ENCODE results near the gene SKAP2. TPM values are rescaled to one million over a fixed set of nuclear protein-coding genes. Genes with fewer than 3 reads are reported as not detected.

SKAP2 gene
- total and polyA plus RNA-seq, 2 donors (not counting 3 experiments of a cell fraction or from before 2014, with no cell fraction given): 4.0 to 27.6 TPM

DNA sequence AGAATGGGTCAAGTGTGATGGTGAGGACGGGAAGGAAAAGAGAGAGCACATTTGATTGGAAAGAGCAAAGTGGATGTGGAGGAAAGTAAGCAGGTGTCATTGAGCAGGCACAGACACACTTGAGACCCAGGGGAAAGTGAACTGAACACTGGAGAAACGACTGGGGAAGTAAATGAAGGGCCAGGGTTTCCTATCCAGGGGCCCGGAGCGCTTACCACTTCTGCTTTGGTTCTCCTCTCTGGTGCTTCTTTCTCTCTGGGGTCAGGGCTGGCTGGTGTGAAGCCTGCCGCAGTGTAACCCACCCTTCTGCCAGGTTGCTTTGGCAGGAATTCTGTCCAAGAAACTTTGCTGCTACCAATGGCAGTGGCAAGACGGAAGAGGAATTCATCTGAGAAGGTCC lies 219.3 kb downstream of the SKAP2 start:
- intact Hi-C loops (cut with micrococcal nuclease) (no loop called here), dilution Hi-C loops (cut with MboI; ENCODE audit: extremely low pct_ligation_motif_present, low sequenced_read_pairs) (no loop called here)
- Histone ChIP-seq H3K36me3 (ENCODE audit: control insufficient read depth in 2 of 2, extremely low read depth in 1 of 2, insufficient read depth in 2 of 2, low read length in 2 of 2) (no peaks in the 10 kb centered on the region), H3K9me3 (replicated peaks; ENCODE audit: control insufficient read depth, insufficient read depth, low read length) (no peaks in the 10 kb centered on the region), H3K27me3 (ENCODE audit: control insufficient read depth in 2 of 2, insufficient read depth in 2 of 2, low read length in 2 of 2) (no peaks in the 10 kb centered on the region), H3K4me1 (ENCODE audit: control insufficient read depth, extremely low read depth, insufficient read depth, low read length) (no peaks in the 10 kb centered on the region), H3K9ac (replicated peaks; ENCODE audit: extremely low read depth, insufficient read depth, low read length) (no peak overlapping the region), H3K4me3 (replicated peaks in 1 of 3; ENCODE audit: insufficient read depth in 1 of 3, low read depth in 1 of 3, low read length in 3 of 3) (no peak overlapping the region), H3K79me2 (ENCODE audit: control insufficient read depth, insufficient read depth, low read length) (no peaks in the 10 kb centered on the region), H3K9me1 (replicated peaks; ENCODE audit: control insufficient read depth, extremely low read depth, insufficient read depth, low read length) (no peaks in the 10 kb centered on the region), H3K27ac (ENCODE audit: insufficient read depth, low read depth, low read length) (no peak overlapping the region), H2AFZ (ENCODE audit: low read depth, low read length) (no peak overlapping the region), H4K20me1 (replicated peaks; ENCODE audit: control insufficient read depth, extremely low read depth, insufficient read depth, low read length) (no peaks in the 10 kb centered on the region), H3K4me2 (ENCODE audit: insufficient read depth, low read length) (no peak overlapping the region)
- TF ChIP-seq POLR2AphosphoS5 (IDR thresholded peaks at IDR 0.05; ENCODE audit: insufficient read depth, low read depth, low read length) (no peak), MYC (IDR thresholded peaks at IDR 0.05; ENCODE audit: low read depth, low read length) (no peak), GATA2 (IDR thresholded peaks at IDR 0.05; ENCODE audit: insufficient read depth, insufficient read length, low read depth, low read length) (no peak), EZH2 (IDR thresholded peaks at IDR 0.05; ENCODE audit: borderline replicate concordance, low read depth, low read length, severe bottlenecking) (no peak), JUN (IDR thresholded peaks at IDR 0.05; ENCODE audit: borderline replicate concordance, insufficient read depth, insufficient read length, low read depth) (no peak), FOS (IDR thresholded peaks at IDR 0.05; ENCODE audit: borderline replicate concordance, insufficient read depth, low read length) (no peak), CTCF (IDR thresholded peaks at IDR 0.05; ENCODE audit: extremely low read depth in 1 of 2, insufficient read depth in 1 of 2, low read depth in 1 of 2, low read length in 2 of 2) (no peak)
- CTCF ChIA-PET: no interaction called here
- DNase-seq (ENCODE audit: low read depth, low spot score): no peak
- FAIRE-seq: no peak
- POLR2A ChIA-PET: no interaction called here
- no TSS peak for BruUV-seq (replicated peaks)
